Pancreas (tissue), 10 donors: ENCODE results near the gene CA5A. TPM values are rescaled to one million over a fixed set of nuclear protein-coding genes. Genes with fewer than 3 reads are reported as not detected.

Experiments used
- ATAC-seq, 4 donors: fragments of 200-7000 bp; cut with Tn5 transposase; one replicate each; pipeline versions ENCODE4 v1.8.0 to v1.9.1; 2020; ENCODE audit warnings: mild to moderate bottlenecking in 4 of 4, moderate library complexity in 4 of 4
- DNase-seq, 6 donors: peaks; one replicate each; pipeline ENCODE4 v3.0.0-alpha.2; 2020
- FAIRE-seq: peaks from 2 replicates; lab custom pipeline; 2012; peaks lifted over from hg19 to GRCh38; lab: Jason Lieb, UNC
- H3K27ac ChIP-seq, 4 donors: fragments of 200-600 bp; sonication (generic); 1 replicate in 3 of 4; 2 replicates in 1 of 4; pipeline versions ENCODE4 v1.5.0 to v1.8.0; 2020
- H3K27me3 ChIP-seq, 4 donors: fragments of 200-600 bp; one replicate each; pipeline ENCODE4 v1.8.0; 2021
- H3K36me3 ChIP-seq, 3 donors: fragments of 200-600 bp; sonication (generic) in 1 of 3; one replicate each; pipeline versions ENCODE4 v1.5.0 to v1.8.0; 2020 to 2021
- H3K4me1 ChIP-seq, 3 donors: fragments of 200-600 bp; one replicate each; pipeline ENCODE4 v1.8.0; 2021
- H3K4me3 ChIP-seq, 4 donors: fragments of 200-600 bp; sonication (generic) in 2 of 4; one replicate each; pipeline versions ENCODE4 v1.5.0 to v1.8.0; 2020 to 2021
- H3K9me3 ChIP-seq, 4 donors: fragments of 200-600 bp; one replicate each; pipeline ENCODE4 v1.8.0; 2021
- WGBS, 2 donors: extraction: QIAGEN DNeasy Blood & Tissue Kit; methylation state at CpG; one replicate each; pipeline ENCODE4 v1.1.7; 2013; 5-methylcytosine and 5-hydroxymethylcytosine counted together
- intact Hi-C, 3 donors: fragments of 100-400 bp; cut with DNase I; formaldehyde crosslinking; loops; one replicate each; pipeline versions ENCODE4 v1.11.1 to v1.14.2; 2022
- polyA plus RNA-seq, 2 donors: library from polyadenylated mRNA; stranded (reverse); fragments of 200-250 nt; gene quantifications; one replicate each; pipeline ENCODE4 v1.2.3, GENCODE V29; 2013
- total RNA-seq, 6 donors: library from RNA; stranded (reverse); fragmentation: NEBNext Ultra II Directional in 4 of 6; extraction: Animal tissue kit (Norgen Biotek cat#: 25700) in 4 of 6; gene quantifications; one replicate each; pipeline versions ENCODE4 v1.2.1 to v1.2.4, GENCODE V29; 2021 to 2023
- TF ChIP-seq, protein P1 (sequence below), 4 donors: fragments of 200-600 bp; sonication (generic) in 3 of 4; IDR thresholded peaks; one replicate each; pipeline versions ENCODE4 v1.5.0 to v1.8.0; 2021; ENCODE audit warnings: antibody characterized with exemption in 4 of 4
- donor health status: healthy with polysubstance abuse.
- donor health status: DM: no; HTN: no; CAD: no; lungs with moderate emphysema.
- donor health status: DM: no; HTN: no; CAD: no.
- donor health status: control.
- donor health status: control.
- donor health status: Bipolar disorder and iron deficiency.
- donor health status: DM: yes; HTN: yes; CAD: no.
- donor health status: DM: no; HTN: no; CAD: no.
- donor health status: DM: no; HTN: no; CAD: no.
- donor health status: DM: yes; HTN: yes; CAD: no.

The CA5A gene
- total and polyA plus RNA-seq, 8 donors, result under 0.01 TPM; not detected in 6

DNA sequence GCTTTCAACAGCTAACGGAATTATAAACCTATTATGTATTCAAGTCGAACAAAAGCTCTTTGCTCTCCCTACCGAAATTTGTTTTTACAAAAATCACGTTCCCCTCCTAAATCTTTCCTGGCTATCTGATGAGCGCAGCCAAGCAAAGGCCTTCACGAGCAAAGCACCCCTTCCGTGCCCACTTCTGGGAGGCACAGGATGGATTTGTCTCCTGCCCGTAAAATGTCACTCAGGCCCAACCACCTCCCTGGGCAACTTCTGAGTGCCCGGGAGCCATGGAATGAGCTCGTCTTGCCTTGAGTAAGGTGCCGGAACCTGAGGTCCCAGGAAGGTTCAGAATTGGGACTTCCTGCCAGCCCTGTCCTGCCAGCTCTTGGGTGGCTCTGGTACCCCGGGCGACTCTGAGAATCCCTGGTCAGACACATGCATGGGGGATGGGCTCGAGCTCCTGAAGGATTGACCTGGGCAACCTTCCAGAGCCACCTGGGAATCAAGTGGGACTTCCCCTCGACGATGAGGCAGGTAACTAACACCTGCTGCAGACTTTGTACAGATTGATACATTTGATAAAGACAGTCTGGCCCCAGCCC is 86.8 kb downstream of the CA5A start:
- intact Hi-C loops, result no loop called here
- no peak for FAIRE-seq
- H3K4me1 ChIP-seq, result peaks cover 11 to 20% (median 19%) of the 10 kb centered on the region in 3 donors
- no peak for ATAC-seq
- H3K36me3 ChIP-seq, result no peaks in the 10 kb centered on the region
- no peaks in the 10 kb centered on the region for H3K9me3 ChIP-seq
- TF ChIP-seq, protein P1, sequence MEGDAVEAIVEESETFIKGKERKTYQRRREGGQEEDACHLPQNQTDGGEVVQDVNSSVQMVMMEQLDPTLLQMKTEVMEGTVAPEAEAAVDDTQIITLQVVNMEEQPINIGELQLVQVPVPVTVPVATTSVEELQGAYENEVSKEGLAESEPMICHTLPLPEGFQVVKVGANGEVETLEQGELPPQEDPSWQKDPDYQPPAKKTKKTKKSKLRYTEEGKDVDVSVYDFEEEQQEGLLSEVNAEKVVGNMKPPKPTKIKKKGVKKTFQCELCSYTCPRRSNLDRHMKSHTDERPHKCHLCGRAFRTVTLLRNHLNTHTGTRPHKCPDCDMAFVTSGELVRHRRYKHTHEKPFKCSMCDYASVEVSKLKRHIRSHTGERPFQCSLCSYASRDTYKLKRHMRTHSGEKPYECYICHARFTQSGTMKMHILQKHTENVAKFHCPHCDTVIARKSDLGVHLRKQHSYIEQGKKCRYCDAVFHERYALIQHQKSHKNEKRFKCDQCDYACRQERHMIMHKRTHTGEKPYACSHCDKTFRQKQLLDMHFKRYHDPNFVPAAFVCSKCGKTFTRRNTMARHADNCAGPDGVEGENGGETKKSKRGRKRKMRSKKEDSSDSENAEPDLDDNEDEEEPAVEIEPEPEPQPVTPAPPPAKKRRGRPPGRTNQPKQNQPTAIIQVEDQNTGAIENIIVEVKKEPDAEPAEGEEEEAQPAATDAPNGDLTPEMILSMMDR (IDR thresholded peaks at IDR 0.05), result no peak
- no peak overlapping the region for H3K4me3 ChIP-seq
- peak overlapping the region; percentile 5 to 88 (median 85) for H3K27ac ChIP-seq
- peak in 3 of 6 donors; percentile 40 to 49 (median 48) for DNase-seq
- no peaks in the 10 kb centered on the region for H3K27me3 ChIP-seq
- whole genome bisulfite sequencing, 2 donors, result 52 to 55% methylated on average over 16 of the region's 16 CpGs

DNA sequence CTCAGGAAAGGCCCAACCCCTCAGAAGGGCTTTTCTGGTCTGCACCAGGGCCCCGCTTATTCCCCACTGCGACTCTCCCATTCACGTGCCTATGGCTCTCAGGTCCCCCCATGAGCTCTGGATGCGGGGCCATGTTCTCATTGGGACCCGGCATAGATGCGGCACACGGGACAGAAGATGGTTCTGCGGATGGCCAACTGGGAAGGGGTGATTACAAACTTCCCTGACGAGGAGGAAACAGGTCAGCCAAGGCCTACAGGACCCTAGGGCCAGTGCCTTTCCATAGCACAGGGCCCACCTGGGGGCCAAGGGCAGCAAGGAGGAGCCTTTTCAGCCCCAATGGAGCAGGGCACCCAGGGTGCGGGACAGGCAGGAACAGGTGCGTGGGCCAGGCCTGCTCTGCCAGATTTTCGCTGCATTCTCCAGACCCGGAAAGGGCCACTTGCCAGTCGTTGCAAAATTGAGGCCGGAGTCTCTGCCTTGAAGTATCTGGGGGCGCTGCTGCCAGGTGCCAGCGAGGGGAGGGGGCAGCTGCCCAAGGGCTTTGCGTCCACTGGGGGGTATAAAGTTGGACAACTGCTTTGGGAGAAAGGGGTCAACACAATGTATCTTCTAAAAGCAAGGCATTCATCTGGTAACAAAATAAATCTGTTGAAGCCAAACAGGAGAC is 87.5 kb downstream of the CA5A start:
- Histone ChIP-seq H3K4me3 (no peak overlapping the region), H3K36me3 (no peaks in the 10 kb centered on the region), H3K4me1 (peaks cover 7 to 16% (median 12%) of the 10 kb centered on the region in 3 donors), H3K9me3 (no peaks in the 10 kb centered on the region), H3K27ac (peak overlapping the region; percentile 76 to 88 (median 85)), H3K27me3 (no peaks in the 10 kb centered on the region)
- TF ChIP-seq, protein P1 (IDR thresholded peaks at IDR 0.05), result no peak
- FAIRE-seq, result no peak
- WGBS, 2 donors, result 74 to 75% methylated on average over 18 of the region's 18 CpGs
- peak in 1 of 6 donors; percentile 59 for DNase-seq
- ATAC-seq, result no peak
- intact Hi-C loops, result no loop called here

DNA sequence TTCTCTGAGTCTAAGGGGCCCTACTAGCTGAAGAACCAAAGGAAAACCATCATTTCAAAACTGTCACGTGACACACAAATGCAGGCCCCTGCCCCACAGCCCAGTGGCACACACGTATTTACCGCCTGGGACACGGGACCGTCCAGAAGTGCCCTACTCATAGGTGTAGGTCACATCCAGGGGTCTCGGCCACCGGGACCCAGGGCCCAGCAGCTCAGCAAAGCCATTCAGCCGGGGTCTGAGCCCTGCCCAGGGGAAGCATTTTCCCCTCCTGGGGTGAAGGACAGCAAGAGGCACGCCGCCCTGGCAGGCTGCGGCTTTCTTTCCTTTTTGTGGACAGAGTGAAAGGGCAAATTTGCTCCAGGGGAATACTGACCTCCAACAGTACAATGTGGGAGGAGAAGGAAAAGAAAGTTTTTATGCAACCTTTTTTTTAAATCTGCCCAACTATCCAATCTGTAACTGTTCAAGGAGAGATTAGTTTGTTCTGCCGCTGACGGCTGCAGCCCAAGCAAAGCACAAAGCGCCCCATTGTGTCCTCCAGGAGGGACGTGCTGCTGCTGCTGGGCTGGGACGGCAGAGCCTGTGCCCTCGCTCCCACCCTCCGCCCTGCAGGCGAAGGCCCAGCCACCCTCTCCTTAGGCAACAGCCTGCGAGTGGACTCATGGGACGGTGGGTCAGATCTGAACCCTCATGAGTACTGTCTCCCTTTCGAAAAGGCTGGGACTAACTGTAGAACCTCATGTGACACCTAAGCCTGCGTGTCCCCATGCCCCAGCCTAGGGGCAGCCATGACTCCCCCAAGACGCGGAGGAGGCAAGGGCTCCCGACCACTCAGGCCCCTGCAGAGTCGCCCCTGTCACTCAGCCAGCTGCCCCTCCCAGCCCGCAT is 88.3 kb downstream of the CA5A start:
- TF ChIP-seq, protein P1 (IDR thresholded peaks at IDR 0.05), result no peak
- Histone ChIP-seq H3K27ac (peak overlapping the region; percentile 76 to 88 (median 85)), H3K4me3 (no peak overlapping the region), H3K36me3 (no peaks in the 10 kb centered on the region), H3K9me3 (no peaks in the 10 kb centered on the region), H3K27me3 (no peaks in the 10 kb centered on the region), H3K4me1 (peaks cover 3 to 11% (median 4%) of the 10 kb centered on the region in 3 donors)
- peak in 4 of 6 donors; percentile 62 to 83 (median 67) for DNase-seq
- WGBS, 2 donors, result 69 to 73% methylated on average over 28 of the region's 28 CpGs
- intact Hi-C loops, result no loop called here
- no peak for FAIRE-seq
- ATAC-seq, result peak; percentile 60 to 80 (median 70)

DNA sequence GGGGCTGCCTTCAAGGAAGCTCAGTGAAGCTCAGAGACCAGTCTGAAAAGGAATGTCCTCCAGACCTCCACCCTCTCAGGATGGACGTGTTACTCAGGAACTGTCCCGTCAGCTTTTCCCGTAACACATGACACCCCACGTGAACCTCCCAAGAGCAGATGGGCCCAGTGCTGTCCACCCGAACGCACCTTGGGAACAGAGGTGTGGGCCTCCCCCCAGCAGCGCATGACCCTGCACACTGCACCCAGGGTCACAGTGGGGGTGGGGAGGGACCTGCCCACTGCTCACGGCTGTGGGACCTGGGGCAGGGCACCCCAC is 88.9 kb downstream of the CA5A start:
- ATAC-seq, result no peak
- Histone ChIP-seq H3K9me3 (no peaks in the 10 kb centered on the region), H3K36me3 (no peaks in the 10 kb centered on the region), H3K4me3 (no peak overlapping the region), H3K4me1 (peaks cover 0 to 7% (median 0%) of the 10 kb centered on the region in 3 donors), H3K27me3 (no peaks in the 10 kb centered on the region), H3K27ac (peak overlapping the region; percentile 75 to 88 (median 82))
- intact Hi-C loops, result no loop called here
- DNase-seq, result peak in 1 of 6 donors; percentile 52
- 69 to 73% methylated on average over 8 of the region's 8 CpGs for WGBS, 2 donors
- no peak for FAIRE-seq
- TF ChIP-seq, protein P1 (IDR thresholded peaks at IDR 0.05), result no peak
